GM12878 (cell line): ENCODE measurements around the gene ACOT4. TPM values are rescaled to one million over a fixed set of nuclear protein-coding genes. Genes with fewer than 3 reads are reported as not detected.

Experiments
- ATAC-seq: fragments of 200-7000 bp; cut with Tn5 transposase; 3 replicates; pipeline ENCODE4 v1.9.1; 2020; ENCODE audit warnings: mild to moderate bottlenecking, moderate library complexity
- BruUV-seq: library from RNA; stranded (reverse); fragments of 400-500 nt; replicated peaks from 2 replicates; lab custom pipeline; 2021; lab: Mats Ljungman, UMichigan
- CTCF ChIA-PET: fragments of 300-600 bp; sonication (Branson Sonifier 250); formaldehyde crosslinking; extraction: SDS; loops from one replicate; lab custom pipeline; 2021; ENCODE audit warnings: inconsistent platforms; lab: Yijun Ruan, JAX
- POLR2A ChIA-PET: fragments of 350-600 bp; formaldehyde crosslinking; extraction: SDS; loops from one replicate; lab custom pipeline; 2021; ENCODE audit warnings: inconsistent platforms; lab: Charles Lee
- RAD21 ChIA-PET: fragments of 300-600 bp; sonication (Branson Sonifier 250); formaldehyde crosslinking; loops from one replicate; lab custom pipeline; 2023; ENCODE audit warnings: antibody characterized with exemption; ENCODE audit not compliant: unreplicated experiment; lab: Charles Lee
- SMC1A ChIA-PET: fragments of 300-600 bp; sonication (Branson Sonifier 250); formaldehyde crosslinking; loops from one replicate; lab custom pipeline; 2023; ENCODE audit not compliant: unreplicated experiment, uncharacterized antibody; lab: Charles Lee
- DNase-seq: peaks from one replicate; pipeline ENCODE4 v3.0.0-alpha.2; 2011; ENCODE audit warnings: low read depth, low spot score
- FAIRE-seq: peaks from 3 replicates; lab custom pipeline; 2011; peaks lifted over from hg19 to GRCh38; lab: Jason Lieb, UNC
- H2AFZ ChIP-seq: 2 replicates; pipeline ENCODE4 v1.6.0; 2011; ENCODE audit warnings: low read depth, low read length, control low read depth; ENCODE audit not compliant: control insufficient read depth
- H3K27ac ChIP-seq: 2 replicates; pipeline ENCODE4 v1.5.1; 2011; ENCODE audit warnings: control low read depth; ENCODE audit not compliant: control insufficient read depth, insufficient read depth
- H3K27me3 ChIP-seq, 2 experiments: replicated peaks in 1 of 2; 2 replicates each; pipeline versions ENCODE4 v1.6.0 to v1.6.1; 2011; ENCODE audit warnings: low read length in 1 of 2; ENCODE audit not compliant: control insufficient read depth in 2 of 2, insufficient read depth in 2 of 2
- H3K36me3 ChIP-seq, 2 experiments: 2 replicates each; pipeline ENCODE4 v1.5.1; 2011; ENCODE audit warnings: low read length in 1 of 2; ENCODE audit not compliant: control insufficient read depth in 2 of 2, insufficient read depth in 2 of 2
- H3K4me1 ChIP-seq: 2 replicates; pipeline ENCODE4 v1.6.1; 2011; ENCODE audit warnings: mild to moderate bottlenecking, low read length, moderate library complexity, mixed read lengths; ENCODE audit not compliant: control insufficient read depth, insufficient read depth
- H3K4me2 ChIP-seq: 2 replicates; pipeline ENCODE4 v1.6.0; 2011; ENCODE audit warnings: control low read depth; ENCODE audit not compliant: control insufficient read depth, insufficient read depth
- H3K4me3 ChIP-seq: fragments of 200-600 bp; sonication (generic); 2 replicates; pipeline ENCODE4 v1.5.1; 2016
- H3K79me2 ChIP-seq: 2 replicates; pipeline ENCODE4 v1.6.0; 2011; ENCODE audit warnings: low read length; ENCODE audit not compliant: control insufficient read depth, insufficient read depth
- H3K9ac ChIP-seq: 2 replicates; pipeline ENCODE4 v1.8.0; 2011; ENCODE audit warnings: low read length, control low read depth, mixed read lengths; ENCODE audit not compliant: control insufficient read depth, insufficient read depth
- H3K9me3 ChIP-seq: replicated peaks from 3 replicates; pipeline ENCODE4 v1.5.1; 2011; ENCODE audit warnings: mild to moderate bottlenecking, low read length; ENCODE audit not compliant: control insufficient read depth, insufficient read depth
- H4K20me1 ChIP-seq: 2 replicates; pipeline ENCODE4 v1.6.0; 2011; ENCODE audit not compliant: control insufficient read depth, insufficient read depth
- SIX5 ChIP-seq: IDR thresholded peaks from 2 replicates; pipeline ENCODE4 v1.6.1; 2011; ENCODE audit warnings: mild to moderate bottlenecking, low read depth, low read length, moderate library complexity; ENCODE audit not compliant: severe bottlenecking
- WGBS: methylation state at CpG from one replicate; pipeline ENCODE4 v1.1.6; 2016; ENCODE audit warnings: low lambda C conversion rate; ENCODE audit not compliant: insufficient replicate concordance, insufficient coverage; ENCODE audit errors: missing lambda C conversion rate; 5-methylcytosine and 5-hydroxymethylcytosine counted together
- in situ Hi-C: fragments of 300-500 bp; cut with MboI; formaldehyde crosslinking; loops from 9 replicates; pipeline ENCODE4 v1.14.3; 2018; ENCODE audit warnings: mixed read lengths
- intact Hi-C: fragments of 100-400 bp; cut with micrococcal nuclease; formaldehyde crosslinking; loops from one replicate; pipeline ENCODE4 v1.14.2; 2022; ENCODE audit not compliant: unreplicated experiment
- polyA plus RNA-seq, 11 experiments: library from polyadenylated mRNA; depleted of rRNA in 4 of 11; unstranded in 6 of 11; stranded (reverse) in 5 of 11; fragments of >200 nt; fragmentation: Nextera tagmentation in 4 of 11; fragmentation: Illumina TruSeq in 1 of 11; extraction: Ambion mirVana in 4 of 11; extraction: Trizol in 1 of 11; gene quantifications; 1 replicate in 1 of 11; 2 replicates in 10 of 11; pipeline versions ENCODE4 v1.2.1 to v1.2.3, GENCODE V29; 2011 to 2016; ENCODE audit warnings: inconsistent platforms in 2 of 11, missing spikeins in 2 of 11, low read depth in 1 of 11
- total RNA-seq, 4 experiments: library from RNA; depleted of rRNA in 3 of 4; stranded (reverse); fragments of >200 nt in 3 of 4; fragmentation: Illumina TruSeq in 1 of 4; extraction: Trizol in 1 of 4; gene quantifications; 2 replicates each; pipeline versions ENCODE4 v1.2.1 to v1.2.3, GENCODE V29; 2013 to 2021

Gene ACOT4
- total and polyA plus RNA-seq, 10 of the 15 experiments (the other 5 are each of a cell fraction or from before 2014, with no cell fraction given): 0.68 to 3.8 (median 2.0) TPM

GRCh38 chr14:73630009-73630780 is 38.5 kb downstream of the ACOT4 start:
- Histone ChIP-seq H3K27me3 (peaks cover 0 to 3% of the 10 kb centered on the region in 2 experiments; a peak in 1 of 4 replicates), H3K36me3 (no peaks in the 10 kb centered on the region), H3K4me3 (no peak overlapping the region), H3K27ac (no peak overlapping the region), H3K79me2 (no peaks in the 10 kb centered on the region), H3K9me3 (no peaks in the 10 kb centered on the region), H4K20me1 (no peaks in the 10 kb centered on the region), H2AFZ (no peak overlapping the region), H3K4me1 (peaks cover 8% of the 10 kb centered on the region), H3K9ac (no peak overlapping the region), H3K4me2 (no peak overlapping the region)
- ATAC-seq: no peak
- TF ChIP-seq SIX5: no peak
- POLR2A ChIA-PET: no interaction called here
- DNase-seq: no peak
- CTCF ChIA-PET: interaction anchor here (0.9 to 13.1 kb wide), 6 partner anchors 9 to 457 kb away, joined by 3 to 220 read pairs (median 4); partner anchors contain the start of gene DNAL1
- no TSS peak for BruUV-seq
- RAD21 ChIA-PET: interaction anchor here (0.6 to 1.5 kb wide), 3 partner anchors 9 to 630 kb away, joined by 3 to 4 read pairs (median 3); no protein-coding TSS in a partner anchor
- SMC1A ChIA-PET: interaction anchor here (1.0 to 1.6 kb wide), 4 partner anchors 11 to 1113 kb away, joined by 3 to 4 read pairs (median 4); no protein-coding TSS in a partner anchor
- intact Hi-C loops (loop anchor here (5.0 to 10.0 kb wide), 3 partner anchors 82 to 405 kb away; partner anchors contain the start of gene PNMA1), in situ Hi-C loops (loop anchor here (5.0 kb wide), 1 partner anchor 123 kb away; no protein-coding TSS in a partner anchor)
- 61% methylated on average over 10 of the region's 10 CpGs for WGBS
- FAIRE-seq: no peak
